Cardiac fibroblast (primary cell): ENCODE data around the gene SLC6A19.

ENCODE experiments used
- DNase-seq, 2 donors: peaks; one replicate each; pipeline versions ENCODE4 v3.0.0 to v3.0.0-alpha.2; 2010; ENCODE audit warnings: low read depth in 2 of 2
- H3K4me3 ChIP-seq, 2 donors: replicated peaks in 1 of 2; 1 replicate in 1 of 2; 2 replicates in 1 of 2; pipeline ENCODE4 v1.5.1; 2011; ENCODE audit warnings: low read depth in 2 of 2, low read length in 2 of 2, mild to moderate bottlenecking in 2 of 2, moderate library complexity in 1 of 2
- TF ChIP-seq, protein P1 (sequence below): IDR thresholded peaks from one replicate; pipeline ENCODE4 v1.5.1; 2011; ENCODE audit warnings: low read depth, mild to moderate bottlenecking, low read length, inconsistent platforms

The SLC6A19 gene

DNA sequence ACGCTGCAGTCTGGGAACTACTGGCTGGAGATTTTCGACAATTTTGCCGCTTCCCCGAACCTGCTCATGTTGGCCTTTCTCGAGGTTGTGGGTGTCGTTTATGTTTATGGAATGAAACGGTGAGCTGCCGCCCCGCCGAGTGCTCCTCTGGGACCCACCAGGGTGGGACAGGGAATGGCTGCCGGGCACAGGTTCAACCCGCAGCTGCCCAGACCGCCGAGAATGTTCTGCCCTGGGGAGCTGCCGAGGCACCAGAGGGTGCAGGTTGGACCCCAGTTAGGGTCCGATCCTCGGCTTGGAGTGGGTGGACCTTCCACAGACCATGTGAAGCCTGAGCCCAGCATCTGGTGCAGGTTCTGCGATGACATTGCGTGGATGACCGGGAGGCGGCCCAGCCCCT lies 42.9 kb downstream of the SLC6A19 start:
- TF ChIP-seq, protein P1, sequence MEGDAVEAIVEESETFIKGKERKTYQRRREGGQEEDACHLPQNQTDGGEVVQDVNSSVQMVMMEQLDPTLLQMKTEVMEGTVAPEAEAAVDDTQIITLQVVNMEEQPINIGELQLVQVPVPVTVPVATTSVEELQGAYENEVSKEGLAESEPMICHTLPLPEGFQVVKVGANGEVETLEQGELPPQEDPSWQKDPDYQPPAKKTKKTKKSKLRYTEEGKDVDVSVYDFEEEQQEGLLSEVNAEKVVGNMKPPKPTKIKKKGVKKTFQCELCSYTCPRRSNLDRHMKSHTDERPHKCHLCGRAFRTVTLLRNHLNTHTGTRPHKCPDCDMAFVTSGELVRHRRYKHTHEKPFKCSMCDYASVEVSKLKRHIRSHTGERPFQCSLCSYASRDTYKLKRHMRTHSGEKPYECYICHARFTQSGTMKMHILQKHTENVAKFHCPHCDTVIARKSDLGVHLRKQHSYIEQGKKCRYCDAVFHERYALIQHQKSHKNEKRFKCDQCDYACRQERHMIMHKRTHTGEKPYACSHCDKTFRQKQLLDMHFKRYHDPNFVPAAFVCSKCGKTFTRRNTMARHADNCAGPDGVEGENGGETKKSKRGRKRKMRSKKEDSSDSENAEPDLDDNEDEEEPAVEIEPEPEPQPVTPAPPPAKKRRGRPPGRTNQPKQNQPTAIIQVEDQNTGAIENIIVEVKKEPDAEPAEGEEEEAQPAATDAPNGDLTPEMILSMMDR = no peak
- DNase-seq = no peak
- no peak overlapping the region for H3K4me3 ChIP-seq

DNA sequence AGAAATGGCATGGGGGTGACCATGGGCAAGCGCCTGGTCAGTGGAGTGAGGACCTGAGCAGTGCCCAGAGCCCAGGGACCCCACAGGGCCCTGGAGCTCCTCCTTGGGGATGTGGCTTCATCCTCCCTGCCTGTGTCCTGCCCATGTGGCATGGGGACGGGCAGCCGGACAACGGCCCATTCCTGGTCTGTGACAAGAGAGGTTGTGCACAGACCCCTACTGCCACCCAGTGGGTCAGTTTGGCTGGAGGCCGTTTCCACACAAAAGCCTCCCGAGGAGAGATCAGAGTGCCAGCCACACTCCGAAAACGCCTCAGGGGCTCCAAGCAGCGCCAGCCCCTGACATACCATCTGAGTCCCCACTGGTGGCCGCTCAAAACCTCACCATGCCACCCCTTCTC lies 43.6 kb downstream of the SLC6A19 start:
- TF ChIP-seq, protein P1 = no peak
- no peak for DNase-seq
- no peak overlapping the region for H3K4me3 ChIP-seq

DNA sequence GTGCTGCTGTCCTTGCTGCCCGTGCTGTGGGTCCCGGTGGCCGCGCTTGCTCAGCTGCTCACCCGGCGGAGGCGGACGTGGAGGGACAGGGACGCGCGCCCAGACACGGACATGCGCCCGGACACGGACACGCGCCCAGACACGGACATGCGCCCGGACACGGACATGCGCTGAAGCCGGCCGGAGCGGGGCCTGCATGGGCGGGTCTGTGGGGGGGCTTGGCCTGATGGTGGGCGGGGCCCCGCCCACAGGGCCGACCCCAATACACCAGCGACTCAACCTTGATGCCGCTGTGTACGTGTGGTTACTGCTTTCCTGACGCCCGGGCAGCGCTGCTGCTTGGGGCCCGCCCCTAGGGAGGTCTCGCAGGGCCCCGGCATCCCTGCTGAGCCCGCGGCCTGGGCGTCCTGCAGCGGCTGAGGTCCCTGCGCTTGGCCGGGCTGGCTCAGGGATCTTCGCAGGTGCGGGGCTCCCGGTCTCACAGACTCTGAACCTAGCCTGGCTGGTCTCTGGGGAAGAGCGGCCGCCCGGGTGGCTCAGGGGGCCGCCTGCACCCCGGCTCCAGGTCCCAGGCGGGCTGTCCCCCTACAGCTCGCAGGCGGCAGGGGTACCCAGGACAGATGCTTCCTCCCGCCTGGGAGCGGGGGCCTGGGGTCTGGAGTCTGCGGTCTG lies 44.6 kb downstream of the SLC6A19 start:
- no peak overlapping the region for H3K4me3 ChIP-seq
- DNase-seq = no peak
- TF ChIP-seq, protein P1 = no peak

DNA sequence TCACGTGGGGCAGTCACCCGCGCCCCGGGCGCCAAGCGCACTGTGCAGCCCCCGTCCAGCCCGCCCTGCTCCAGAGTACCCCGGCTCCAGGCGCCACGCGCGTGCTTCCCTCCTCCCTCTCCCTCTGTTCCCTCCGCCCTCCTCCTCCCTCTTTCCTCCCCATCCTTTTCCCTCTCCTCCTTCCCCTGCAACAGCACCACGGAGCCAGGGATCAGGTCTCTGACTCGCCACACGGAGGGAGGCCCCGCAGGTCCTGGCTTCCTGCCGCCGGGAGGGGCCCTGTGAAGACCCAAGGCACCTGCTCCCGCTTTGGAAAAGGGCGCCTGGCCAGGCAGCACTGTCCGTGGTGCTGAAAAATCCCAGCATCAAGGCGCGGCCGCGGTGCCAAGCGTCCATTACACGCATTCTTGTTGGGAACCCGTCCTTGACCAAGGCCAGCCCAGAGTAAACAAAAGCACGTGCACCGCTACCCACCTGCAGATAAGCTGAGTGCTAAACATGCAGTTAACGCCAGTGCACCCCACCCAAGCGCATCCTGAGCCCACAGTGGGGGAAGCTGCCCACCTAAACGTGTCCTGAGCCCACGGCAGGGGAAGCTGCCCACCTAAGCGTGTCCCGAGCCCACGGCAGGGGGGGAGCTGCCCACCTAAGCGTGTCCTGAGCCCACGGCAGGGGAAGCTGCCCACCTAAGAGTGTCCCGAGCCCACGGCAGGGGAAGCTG lies 45.5 kb downstream of the SLC6A19 start:
- no peak overlapping the region for H3K4me3 ChIP-seq
- TF ChIP-seq, protein P1 = no peak
- DNase-seq = peak; percentile 13 to 29

DNA sequence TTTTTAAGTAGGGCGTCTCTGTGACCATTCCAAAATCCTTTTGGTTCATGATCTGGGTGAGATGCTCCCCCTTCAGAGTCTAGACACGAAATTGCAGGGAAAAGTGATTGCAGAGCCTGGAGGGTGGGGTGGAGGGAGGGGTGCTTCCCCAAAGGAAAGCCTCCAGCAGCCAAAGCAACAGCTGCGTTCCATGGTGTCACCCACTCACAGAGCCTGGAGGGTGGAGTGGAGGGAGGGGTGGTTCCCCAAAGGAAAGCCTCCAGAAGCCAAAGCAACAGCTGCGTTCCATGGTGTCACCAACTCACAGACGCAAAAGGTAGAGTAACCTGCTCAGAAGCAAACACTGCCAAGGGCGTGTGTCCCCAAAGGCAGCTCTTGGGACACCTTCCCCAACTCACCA lies 46.4 kb downstream of the SLC6A19 start:
- no peak overlapping the region for H3K4me3 ChIP-seq
- no peak for DNase-seq
- TF ChIP-seq, protein P1 = no peak

DNA sequence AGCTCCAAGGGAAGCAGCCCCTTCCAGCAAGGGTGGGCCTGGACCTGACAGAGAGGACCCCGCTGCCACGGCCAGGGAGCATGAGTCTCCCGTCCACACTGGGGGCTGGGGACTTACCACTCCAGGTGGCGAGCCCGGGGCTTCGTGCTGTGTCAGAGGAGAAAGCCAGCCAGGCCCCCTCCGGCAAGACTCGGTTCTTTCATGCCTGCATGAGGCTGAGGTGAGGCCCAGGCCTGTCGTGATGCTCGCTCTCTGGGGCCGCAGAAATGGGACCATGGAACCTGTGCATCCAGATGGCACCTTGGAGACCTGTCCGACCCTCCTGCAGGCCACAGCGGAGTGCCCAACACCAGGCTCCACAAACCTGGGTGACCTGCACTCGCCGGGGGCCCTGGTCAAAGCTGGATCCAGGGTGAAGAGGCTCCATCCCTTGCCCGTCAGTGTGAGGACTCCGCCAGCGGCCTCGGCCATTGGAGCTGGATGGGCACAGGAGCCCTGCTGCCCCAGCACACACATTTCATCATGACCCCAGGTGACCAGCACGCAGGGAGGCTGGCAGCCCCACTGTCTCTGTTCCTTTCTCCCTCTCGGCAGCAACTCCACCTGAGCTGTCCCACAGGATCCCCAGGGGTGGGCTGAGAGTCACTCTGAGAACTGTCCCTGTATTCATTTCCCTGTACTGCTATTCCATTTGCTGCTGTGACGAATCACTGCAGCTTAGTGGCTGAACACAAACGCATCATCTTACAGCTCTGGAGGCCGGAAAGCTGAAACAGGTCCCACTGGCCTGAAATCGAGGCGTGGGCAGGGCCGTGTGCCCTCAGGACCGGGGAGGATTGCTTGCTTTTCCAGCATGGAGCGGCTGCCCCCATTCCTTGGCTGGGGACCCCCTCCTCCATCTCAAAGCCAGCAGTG lies 48.2 kb downstream of the SLC6A19 start:
- no peak for DNase-seq
- H3K4me3 ChIP-seq = no peak overlapping the region
- TF ChIP-seq, protein P1 = no peak
